Brain microvascular endothelial cell (primary cell): ENCODE results near the gene RNFT1.

Experiments used
- DNase-seq: peaks from one replicate; pipeline ENCODE4 v3.0.0-alpha.2; 2020
- H3K27ac ChIP-seq: fragments of 250-450 bp; sonication (Bioruptor Pico); 2 replicates; pipeline ENCODE4 v1.5.1; 2020; ENCODE audit warnings: mild to moderate bottlenecking, moderate library complexity
- H3K27me3 ChIP-seq: fragments of 250-450 bp; sonication (Bioruptor Pico); replicated peaks from 2 replicates; pipeline ENCODE4 v1.5.1; 2020; ENCODE audit warnings: mild to moderate bottlenecking
- H3K36me3 ChIP-seq: fragments of 250-450 bp; sonication (Bioruptor Pico); replicated peaks from 2 replicates; pipeline ENCODE4 v1.5.1; 2020; ENCODE audit warnings: mild to moderate bottlenecking
- H3K4me3 ChIP-seq: 2 replicates; pipeline ENCODE4 v1.5.1; 2011; ENCODE audit warnings: low read depth, mild to moderate bottlenecking, control low read depth, low read length, moderate library complexity
- in situ Hi-C: cut with HindIII; loops from 2 replicates; pipeline ENCODE4 v1.10.0; 2017; ENCODE audit warnings: low sequenced_read_pairs, low pct_ligation_motif_present
- TF ChIP-seq, protein P1 (sequence below): IDR thresholded peaks from 2 replicates; pipeline ENCODE4 v1.5.1; 2011; ENCODE audit warnings: low read depth, mild to moderate bottlenecking, moderate library complexity, low read length, control low read depth, inconsistent platforms; ENCODE audit errors: missing control alignments

RNFT1 gene

GRCh38 chr17:59907467-59907866 lies 57.1 kb downstream of the RNFT1 start:
- Histone ChIP-seq H3K36me3 (peaks cover 3% of the 10 kb centered on the region), H3K27ac (no peak overlapping the region), H3K27me3 (no peaks in the 10 kb centered on the region), H3K4me3 (no peak overlapping the region)
- TF ChIP-seq, protein P1, sequence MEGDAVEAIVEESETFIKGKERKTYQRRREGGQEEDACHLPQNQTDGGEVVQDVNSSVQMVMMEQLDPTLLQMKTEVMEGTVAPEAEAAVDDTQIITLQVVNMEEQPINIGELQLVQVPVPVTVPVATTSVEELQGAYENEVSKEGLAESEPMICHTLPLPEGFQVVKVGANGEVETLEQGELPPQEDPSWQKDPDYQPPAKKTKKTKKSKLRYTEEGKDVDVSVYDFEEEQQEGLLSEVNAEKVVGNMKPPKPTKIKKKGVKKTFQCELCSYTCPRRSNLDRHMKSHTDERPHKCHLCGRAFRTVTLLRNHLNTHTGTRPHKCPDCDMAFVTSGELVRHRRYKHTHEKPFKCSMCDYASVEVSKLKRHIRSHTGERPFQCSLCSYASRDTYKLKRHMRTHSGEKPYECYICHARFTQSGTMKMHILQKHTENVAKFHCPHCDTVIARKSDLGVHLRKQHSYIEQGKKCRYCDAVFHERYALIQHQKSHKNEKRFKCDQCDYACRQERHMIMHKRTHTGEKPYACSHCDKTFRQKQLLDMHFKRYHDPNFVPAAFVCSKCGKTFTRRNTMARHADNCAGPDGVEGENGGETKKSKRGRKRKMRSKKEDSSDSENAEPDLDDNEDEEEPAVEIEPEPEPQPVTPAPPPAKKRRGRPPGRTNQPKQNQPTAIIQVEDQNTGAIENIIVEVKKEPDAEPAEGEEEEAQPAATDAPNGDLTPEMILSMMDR, result no peak
- in situ Hi-C loops, result no loop called here
- no peak for DNase-seq

GRCh38 chr17:59903455-59903854 lies 61.1 kb downstream of the RNFT1 start:
- Histone ChIP-seq H3K4me3 (no peak overlapping the region), H3K27me3 (no peaks in the 10 kb centered on the region), H3K27ac (no peak overlapping the region), H3K36me3 (no peaks in the 10 kb centered on the region)
- no peak for DNase-seq
- TF ChIP-seq, protein P1, result no peak
- in situ Hi-C loops, result no loop called here
